Mesothelial cell of epicardium (in vitro differentiated cells): ENCODE results near the gene CCBE1. TPM values are rescaled to one million over a fixed set of nuclear protein-coding genes. Genes with fewer than 3 reads are reported as not detected.
"Not testable (repeated sequence)": the region's sequence is repeated elsewhere in the genome, so short reads cannot be mapped to it uniquely, and the experiment has no call there.

Source experiments
- DNase-seq, 2 experiments: peaks; one replicate each; pipeline ENCODE4 v3.0.0; 2021; ENCODE audit warnings: low spot score in 2 of 2; ENCODE audit not compliant: unreplicated experiment in 2 of 2
- H3K27ac Mint-ChIP-seq: 2 replicates; pipeline ENCODE4 v1.8.0; 2021; ENCODE audit warnings: mixed read lengths
- H3K27me3 Mint-ChIP-seq: 2 replicates; pipeline ENCODE4 v1.8.0; 2021; ENCODE audit warnings: low read depth, mixed read lengths
- H3K36me3 Mint-ChIP-seq: 2 replicates; pipeline ENCODE4 v1.8.0; 2021; ENCODE audit warnings: mixed read lengths
- H3K4me1 Mint-ChIP-seq: 2 replicates; pipeline ENCODE4 v1.8.0; 2021; ENCODE audit warnings: mixed read lengths
- H3K4me3 Mint-ChIP-seq: 2 replicates; pipeline ENCODE4 v1.8.0; 2021; ENCODE audit warnings: mild to moderate bottlenecking, moderate library complexity, mixed read lengths
- H3K9me3 Mint-ChIP-seq: 2 replicates; pipeline ENCODE4 v1.8.0; 2021; ENCODE audit warnings: mixed read lengths
- total RNA-seq: library from RNA; stranded (reverse); gene quantifications from 3 replicates; pipeline ENCODE4 v1.2.1, GENCODE V29; 2021
- TF ChIP-seq, protein P1 (sequence below): fragments of 200-600 bp; sonication (generic); IDR thresholded peaks from one replicate; pipeline ENCODE4 v1.5.0; 2021; ENCODE audit warnings: antibody characterized with exemption; ENCODE audit not compliant: unreplicated experiment

CCBE1 gene
- total RNA-seq, 1 donor from 2014 or later: 71.1 TPM

DNA sequence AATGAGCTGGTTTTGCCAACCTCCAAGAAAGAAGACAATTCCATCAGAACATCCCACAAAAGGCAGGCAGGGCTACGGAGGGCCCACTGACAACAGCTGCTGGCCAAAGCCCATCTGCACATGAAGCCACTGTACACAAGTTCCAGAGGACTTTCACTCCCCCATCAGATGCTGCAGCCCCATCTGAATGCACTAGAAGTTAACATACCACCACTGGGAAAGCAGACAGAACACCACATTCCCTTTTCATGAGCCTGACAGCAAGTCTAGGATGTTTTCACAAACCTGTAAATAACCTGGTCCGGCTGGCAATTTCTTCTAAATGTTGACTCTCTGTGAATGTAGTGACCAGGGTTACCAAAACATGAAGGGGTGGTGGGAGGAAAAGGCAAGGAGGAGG, 41.5 kb downstream of the CCBE1 start:
- H3K9me3 Mint-ChIP-seq: peaks cover 3% of the 10 kb centered on the region
- H3K36me3 Mint-ChIP-seq: peaks cover 3% of the 10 kb centered on the region
- TF ChIP-seq, protein P1, sequence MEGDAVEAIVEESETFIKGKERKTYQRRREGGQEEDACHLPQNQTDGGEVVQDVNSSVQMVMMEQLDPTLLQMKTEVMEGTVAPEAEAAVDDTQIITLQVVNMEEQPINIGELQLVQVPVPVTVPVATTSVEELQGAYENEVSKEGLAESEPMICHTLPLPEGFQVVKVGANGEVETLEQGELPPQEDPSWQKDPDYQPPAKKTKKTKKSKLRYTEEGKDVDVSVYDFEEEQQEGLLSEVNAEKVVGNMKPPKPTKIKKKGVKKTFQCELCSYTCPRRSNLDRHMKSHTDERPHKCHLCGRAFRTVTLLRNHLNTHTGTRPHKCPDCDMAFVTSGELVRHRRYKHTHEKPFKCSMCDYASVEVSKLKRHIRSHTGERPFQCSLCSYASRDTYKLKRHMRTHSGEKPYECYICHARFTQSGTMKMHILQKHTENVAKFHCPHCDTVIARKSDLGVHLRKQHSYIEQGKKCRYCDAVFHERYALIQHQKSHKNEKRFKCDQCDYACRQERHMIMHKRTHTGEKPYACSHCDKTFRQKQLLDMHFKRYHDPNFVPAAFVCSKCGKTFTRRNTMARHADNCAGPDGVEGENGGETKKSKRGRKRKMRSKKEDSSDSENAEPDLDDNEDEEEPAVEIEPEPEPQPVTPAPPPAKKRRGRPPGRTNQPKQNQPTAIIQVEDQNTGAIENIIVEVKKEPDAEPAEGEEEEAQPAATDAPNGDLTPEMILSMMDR: no peak
- H3K27ac Mint-ChIP-seq: peak overlapping the region; percentile 5
- no peak overlapping the region for H3K4me3 Mint-ChIP-seq
- H3K27me3 Mint-ChIP-seq: peaks cover 13% of the 10 kb centered on the region
- DNase-seq: no peak
- peaks cover 34% of the 10 kb centered on the region for H3K4me1 Mint-ChIP-seq

DNA sequence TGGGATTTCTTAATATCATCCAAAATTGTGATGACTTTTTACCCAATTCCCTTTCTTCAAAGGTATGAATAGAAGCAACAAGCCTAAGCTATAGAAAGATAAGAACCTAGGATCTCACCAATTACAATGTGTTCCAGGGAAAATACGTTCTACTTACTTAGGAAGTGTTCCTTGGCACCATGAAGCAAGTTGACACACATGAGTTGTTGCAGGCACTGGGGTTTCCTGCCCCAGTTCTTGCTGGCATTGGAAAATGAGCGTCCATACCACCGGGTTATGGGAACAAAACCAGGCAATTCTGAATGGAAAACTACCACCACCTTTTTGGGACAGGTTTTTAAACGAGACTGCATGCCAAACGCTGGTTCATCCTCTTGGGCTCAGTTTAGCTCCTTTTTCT, 46.2 kb downstream of the CCBE1 start:
- Mint-ChIP-seq H3K9me3 (peaks cover 3% of the 10 kb centered on the region), H3K4me1 (peaks cover 20% of the 10 kb centered on the region), H3K4me3 (no peak overlapping the region), H3K27ac (no peak overlapping the region), H3K36me3 (peaks cover 3% of the 10 kb centered on the region), H3K27me3 (peaks cover 17% of the 10 kb centered on the region)
- no peak for DNase-seq
- TF ChIP-seq, protein P1: no peak

DNA sequence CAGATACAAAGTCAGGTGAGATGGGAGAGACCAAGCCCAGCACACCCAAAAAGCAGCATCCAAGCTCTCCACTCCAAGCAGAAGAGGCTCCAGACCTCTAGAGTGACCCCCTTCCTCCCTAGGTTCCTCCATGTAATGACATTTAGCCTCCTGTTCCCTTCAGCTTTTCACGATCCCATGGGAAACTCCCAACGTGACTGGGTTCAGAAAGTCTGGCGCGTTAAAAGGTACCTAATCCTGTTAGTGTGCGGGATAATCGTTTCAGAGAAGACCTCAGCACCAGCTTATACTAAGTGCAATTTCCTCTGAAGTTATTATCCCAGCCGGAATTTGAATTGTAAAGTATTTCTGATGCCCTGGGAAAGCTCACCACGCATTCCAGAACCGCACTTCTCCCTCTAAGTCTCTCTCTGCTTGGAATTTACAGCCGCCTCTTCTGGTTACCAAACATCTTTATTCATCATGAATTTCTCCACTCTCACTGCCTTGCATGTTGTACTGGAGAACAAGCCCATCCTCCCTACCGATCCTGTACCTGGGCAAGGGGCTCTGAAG, 46.9 kb downstream of the CCBE1 start:
- peaks cover 17% of the 10 kb centered on the region for H3K27me3 Mint-ChIP-seq
- DNase-seq: no peak
- H3K4me1 Mint-ChIP-seq: peaks cover 14% of the 10 kb centered on the region
- H3K36me3 Mint-ChIP-seq: peaks cover 3% of the 10 kb centered on the region
- H3K4me3 Mint-ChIP-seq: no peak overlapping the region
- TF ChIP-seq, protein P1: no peak
- H3K27ac Mint-ChIP-seq: peak overlapping the region; percentile 65
- peaks cover 3% of the 10 kb centered on the region for H3K9me3 Mint-ChIP-seq

DNA sequence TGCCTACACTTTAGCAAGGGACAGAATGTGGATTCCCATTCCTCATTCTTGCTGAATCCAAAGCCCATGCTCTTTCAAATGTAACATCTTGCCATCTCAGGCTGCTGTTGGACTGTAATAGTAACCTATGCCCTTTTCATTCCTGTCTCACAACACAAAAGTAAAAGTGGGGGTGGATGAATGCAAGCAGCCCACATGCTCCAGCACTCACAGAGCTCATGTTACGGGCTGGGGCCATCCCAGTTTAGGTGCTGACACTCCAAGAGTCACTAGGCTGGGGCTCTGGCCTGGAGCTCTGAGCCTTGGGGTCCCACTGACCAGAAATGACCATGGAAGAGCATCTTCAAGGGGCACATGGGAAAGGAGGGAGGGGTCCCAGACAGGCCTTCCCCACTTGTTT, 47.6 kb downstream of the CCBE1 start:
- no peak for DNase-seq
- Mint-ChIP-seq H3K36me3 (peaks cover 3% of the 10 kb centered on the region), H3K9me3 (peaks cover 3% of the 10 kb centered on the region), H3K27ac (no peak overlapping the region), H3K4me3 (no peak overlapping the region), H3K4me1 (peaks cover 14% of the 10 kb centered on the region), H3K27me3 (peaks cover 17% of the 10 kb centered on the region)
- TF ChIP-seq, protein P1: no peak

DNA sequence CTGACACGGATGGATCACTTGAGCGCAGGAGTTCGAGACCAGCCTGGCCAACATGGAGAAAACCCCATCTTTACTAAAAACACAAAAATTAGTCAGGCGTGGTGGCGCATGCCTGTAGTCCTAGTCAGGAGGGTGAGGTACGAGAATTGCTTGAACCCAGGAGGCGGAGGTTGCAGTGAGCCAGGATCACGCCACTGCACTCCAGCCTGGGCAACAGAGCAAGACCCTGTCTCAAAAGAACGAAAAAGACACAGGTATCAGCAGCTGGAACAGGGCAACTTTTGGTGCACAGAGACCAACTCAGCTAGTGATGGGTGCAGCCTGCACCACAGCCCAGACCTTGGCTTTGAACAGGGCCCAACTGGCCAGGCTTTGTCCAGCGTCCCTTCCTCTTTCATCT, 48.8 kb downstream of the CCBE1 start:
- not testable (repeated sequence) for H3K9me3 Mint-ChIP-seq, H3K4me1 Mint-ChIP-seq, H3K4me3 Mint-ChIP-seq, DNase-seq, H3K36me3 Mint-ChIP-seq
- Mint-ChIP-seq H3K27me3 (peaks cover 21% of the 10 kb centered on the region), H3K27ac (peak overlapping the region; percentile 30)

DNA sequence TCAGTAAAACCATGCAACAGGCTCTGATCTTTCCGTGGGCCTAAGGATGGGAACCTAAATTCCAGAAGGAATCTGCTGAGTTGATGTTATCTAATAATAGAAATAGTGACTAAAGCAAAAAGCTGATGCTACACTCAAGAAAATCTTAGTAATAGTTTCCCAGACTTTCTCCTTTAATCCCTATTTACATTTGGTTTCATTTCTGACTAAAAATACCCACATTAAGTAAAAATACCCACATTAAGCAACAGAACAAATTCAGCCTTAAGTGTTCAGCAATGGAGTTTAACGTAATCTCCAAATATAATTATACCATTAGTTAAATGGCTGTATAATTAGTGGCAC, 50.3 kb downstream of the CCBE1 start:
- no peak for DNase-seq
- Mint-ChIP-seq H3K4me1 (peaks cover 5% of the 10 kb centered on the region), H3K27ac (no peak overlapping the region), H3K27me3 (peaks cover 22% of the 10 kb centered on the region), H3K9me3 (peaks cover under 1% of the 10 kb centered on the region), H3K4me3 (no peak overlapping the region), H3K36me3 (peaks cover 3% of the 10 kb centered on the region)
- TF ChIP-seq, protein P1: no peak
